Mucosa of stomach (tissue), 1 donor: ENCODE results near the gene ZNF681.
"Not testable (repeated sequence)": the region's sequence is repeated elsewhere in the genome, so short reads cannot be mapped to it uniquely, and the experiment has no call there.

ENCODE experiments used
- H3K27me3 ChIP-seq: one replicate; pipeline ENCODE4 v1.7.0; 2013; ENCODE audit warnings: mild to moderate bottlenecking, low read length; ENCODE audit not compliant: control insufficient read depth, insufficient read depth
- H3K36me3 ChIP-seq: one replicate; pipeline ENCODE4 v1.7.0; 2013; ENCODE audit warnings: low read length; ENCODE audit not compliant: control insufficient read depth, insufficient read depth
- H3K4me1 ChIP-seq: one replicate; pipeline ENCODE4 v1.7.0; 2013; ENCODE audit warnings: mild to moderate bottlenecking, low read length; ENCODE audit not compliant: control insufficient read depth, insufficient read depth
- H3K4me3 ChIP-seq: one replicate; pipeline ENCODE4 v1.7.0; 2013; ENCODE audit warnings: low read length
- H3K9ac ChIP-seq: one replicate; pipeline ENCODE4 v1.7.0; 2013; ENCODE audit warnings: mild to moderate bottlenecking, low read length, moderate library complexity
- H3K9me3 ChIP-seq: one replicate; pipeline ENCODE4 v1.7.0; 2013; ENCODE audit warnings: mild to moderate bottlenecking, low read length, moderate library complexity; ENCODE audit not compliant: control insufficient read depth
- donor health status: Pancreatic carcinoma.

ZNF681 gene

GRCh38 chr19:23771761-23772674 lies 13.3 kb upstream of the ZNF681 start:
- H3K36me3 ChIP-seq = no peaks in the 10 kb centered on the region
- H3K4me1 ChIP-seq = no peaks in the 10 kb centered on the region
- H3K4me3 ChIP-seq = no peak overlapping the region
- no peak overlapping the region for H3K9ac ChIP-seq
- no peaks in the 10 kb centered on the region for H3K9me3 ChIP-seq
- H3K27me3 ChIP-seq = no peaks in the 10 kb centered on the region

GRCh38 chr19:23771316-23771715 lies 12.6 kb upstream of the ZNF681 start:
- Histone ChIP-seq H3K36me3 (no peaks in the 10 kb centered on the region), H3K4me1 (no peaks in the 10 kb centered on the region), H3K27me3 (no peaks in the 10 kb centered on the region), H3K9ac (no peak overlapping the region), H3K4me3 (no peak overlapping the region), H3K9me3 (no peaks in the 10 kb centered on the region)

- H3K4me3 ChIP-seq = no peak overlapping the region
- no peaks in the 10 kb centered on the region for H3K4me1 ChIP-seq
- H3K9me3 ChIP-seq = no peaks in the 10 kb centered on the region
- H3K9ac ChIP-seq = no peak overlapping the region
- H3K27me3 ChIP-seq = no peaks in the 10 kb centered on the region
- H3K36me3 ChIP-seq = no peaks in the 10 kb centered on the region
Measured at GRCh38 chr19:23770672-23771250, 12.1 kb upstream of the ZNF681 start.

GRCh38 chr19:23769691-23770468 lies 11.2 kb upstream of the ZNF681 start:
- H3K4me1 ChIP-seq = no peaks in the 10 kb centered on the region
- no peak overlapping the region for H3K4me3 ChIP-seq
- no peaks in the 10 kb centered on the region for H3K27me3 ChIP-seq
- no peaks in the 10 kb centered on the region for H3K9me3 ChIP-seq
- no peaks in the 10 kb centered on the region for H3K36me3 ChIP-seq
- no peak overlapping the region for H3K9ac ChIP-seq

GRCh38 chr19:23766951-23767350 lies 8.3 kb upstream of the ZNF681 start:
- Histone ChIP-seq H3K36me3 (no peaks in the 10 kb centered on the region), H3K9me3 (no peaks in the 10 kb centered on the region), H3K27me3 (no peaks in the 10 kb centered on the region), H3K4me3 (no peak overlapping the region), H3K9ac (no peak overlapping the region), H3K4me1 (no peaks in the 10 kb centered on the region)

GRCh38 chr19:23764781-23765180 lies 6.1 kb upstream of the ZNF681 start:
- no peaks in the 10 kb centered on the region for H3K9me3 ChIP-seq
- H3K4me3 ChIP-seq = no peak overlapping the region
- no peak overlapping the region for H3K9ac ChIP-seq
- H3K27me3 ChIP-seq = no peaks in the 10 kb centered on the region
- no peaks in the 10 kb centered on the region for H3K36me3 ChIP-seq
- no peaks in the 10 kb centered on the region for H3K4me1 ChIP-seq

- Histone ChIP-seq H3K9ac (peak overlapping the region; percentile 88), H3K4me3 (peak overlapping the region; percentile 99), H3K4me1 (no peaks in the 10 kb centered on the region), H3K36me3 (no peaks in the 10 kb centered on the region), H3K9me3 (no peaks in the 10 kb centered on the region), H3K27me3 (no peaks in the 10 kb centered on the region)
Measured at GRCh38 chr19:23762884-23763711, 4.4 kb upstream of the ZNF681 start.

GRCh38 chr19:23762548-23762883 lies 3.8 kb upstream of the ZNF681 start:
- Histone ChIP-seq H3K36me3 (no peaks in the 10 kb centered on the region), H3K9ac (peak overlapping the region; percentile 88), H3K4me3 (peak overlapping the region; percentile 99), H3K9me3 (no peaks in the 10 kb centered on the region), H3K4me1 (no peaks in the 10 kb centered on the region), H3K27me3 (no peaks in the 10 kb centered on the region)

GRCh38 chr19:23760326-23760725 lies 1.6 kb upstream of the ZNF681 start:
- not testable (repeated sequence) for H3K9me3 ChIP-seq, H3K4me1 ChIP-seq, H3K27me3 ChIP-seq, H3K4me3 ChIP-seq, H3K9ac ChIP-seq, H3K36me3 ChIP-seq

- not testable (repeated sequence) for H3K27me3 ChIP-seq, H3K9ac ChIP-seq, H3K4me3 ChIP-seq, H3K36me3 ChIP-seq, H3K9me3 ChIP-seq, H3K4me1 ChIP-seq
Measured at GRCh38 chr19:23743633-23744232, 15.0 kb downstream of the ZNF681 start.

GRCh38 chr19:23730729-23731465 lies 27.8 kb downstream of the ZNF681 start:
- H3K27me3 ChIP-seq, H3K36me3 ChIP-seq, H3K4me1 ChIP-seq, H3K9ac ChIP-seq, H3K4me3 ChIP-seq, H3K9me3 ChIP-seq: not testable (repeated sequence)
